ENCODE results near the gene DCUN1D1. TPM values are rescaled to one million over a fixed set of nuclear protein-coding genes. Genes with fewer than 3 reads are reported as not detected.

Gene DCUN1D1
- total and polyA plus RNA-seq, 8 donors, result 37.4 to 47.4 (median 41.0) TPM

DNA sequence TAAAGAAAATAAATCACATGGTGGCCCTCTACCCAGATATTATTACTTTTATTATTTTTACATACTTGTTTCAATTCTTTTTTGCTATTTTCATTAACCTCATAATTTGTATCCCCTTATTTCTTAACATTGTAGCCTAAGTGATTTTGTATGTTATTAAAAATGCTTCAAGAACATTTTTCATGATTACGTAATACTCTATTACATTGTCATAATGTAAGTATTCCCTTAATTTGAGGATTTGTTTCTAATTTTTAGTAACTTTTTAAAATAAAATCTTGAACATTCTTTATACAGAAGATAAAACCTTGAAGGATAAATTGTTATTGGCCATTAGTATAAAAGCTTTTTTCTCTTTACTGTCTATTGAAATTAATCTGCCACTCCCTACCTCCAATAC lies 89.0 kb downstream of the DCUN1D1 start:
- Histone ChIP-seq H3K4me1 (no peaks in the 10 kb centered on the region), H3K27me3 (no peaks in the 10 kb centered on the region), H3K4me3 (no peak overlapping the region), H3K36me3 (peaks cover 0 to 76% of the 10 kb centered on the region in 2 donors), H3K27ac (no peak overlapping the region), H3K9me3 (no peaks in the 10 kb centered on the region)
- no peak for DNase-seq
- intact Hi-C loops (cut with DNase I), result no loop called here
- TF ChIP-seq, protein P1, sequence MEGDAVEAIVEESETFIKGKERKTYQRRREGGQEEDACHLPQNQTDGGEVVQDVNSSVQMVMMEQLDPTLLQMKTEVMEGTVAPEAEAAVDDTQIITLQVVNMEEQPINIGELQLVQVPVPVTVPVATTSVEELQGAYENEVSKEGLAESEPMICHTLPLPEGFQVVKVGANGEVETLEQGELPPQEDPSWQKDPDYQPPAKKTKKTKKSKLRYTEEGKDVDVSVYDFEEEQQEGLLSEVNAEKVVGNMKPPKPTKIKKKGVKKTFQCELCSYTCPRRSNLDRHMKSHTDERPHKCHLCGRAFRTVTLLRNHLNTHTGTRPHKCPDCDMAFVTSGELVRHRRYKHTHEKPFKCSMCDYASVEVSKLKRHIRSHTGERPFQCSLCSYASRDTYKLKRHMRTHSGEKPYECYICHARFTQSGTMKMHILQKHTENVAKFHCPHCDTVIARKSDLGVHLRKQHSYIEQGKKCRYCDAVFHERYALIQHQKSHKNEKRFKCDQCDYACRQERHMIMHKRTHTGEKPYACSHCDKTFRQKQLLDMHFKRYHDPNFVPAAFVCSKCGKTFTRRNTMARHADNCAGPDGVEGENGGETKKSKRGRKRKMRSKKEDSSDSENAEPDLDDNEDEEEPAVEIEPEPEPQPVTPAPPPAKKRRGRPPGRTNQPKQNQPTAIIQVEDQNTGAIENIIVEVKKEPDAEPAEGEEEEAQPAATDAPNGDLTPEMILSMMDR (IDR thresholded peaks at IDR 0.05), result no peak
- no peak for ATAC-seq

DNA sequence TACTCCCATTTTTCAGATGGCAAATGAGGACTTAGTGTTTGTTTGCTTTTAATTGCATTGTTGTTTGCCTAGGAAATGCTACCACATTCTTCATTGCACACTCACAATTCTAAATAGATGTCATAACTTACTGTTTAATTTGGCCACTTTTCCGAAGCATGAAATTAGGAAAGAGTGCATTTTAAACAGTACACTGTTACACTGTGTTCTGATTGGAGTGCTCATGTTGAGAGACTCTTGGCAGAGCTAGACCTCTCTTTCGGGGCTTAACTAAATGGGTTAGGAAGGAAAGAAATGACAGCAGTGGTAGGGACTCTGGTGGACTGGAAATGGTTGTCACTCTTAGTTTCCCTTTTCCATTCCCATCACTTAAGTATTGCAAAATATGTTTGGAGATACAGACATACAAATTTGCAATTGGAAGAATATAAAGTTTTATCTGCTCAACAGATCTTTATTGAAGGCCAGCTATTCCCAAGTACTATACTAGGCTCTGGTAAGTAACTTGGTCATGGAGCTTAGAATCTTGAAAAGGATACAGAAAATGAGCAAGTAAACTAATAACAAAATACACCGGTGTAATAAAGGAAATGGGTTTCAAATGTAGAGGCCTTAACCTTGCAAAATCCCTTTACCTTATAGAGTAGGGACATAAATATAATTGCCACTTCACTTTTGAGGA lies 90.2 kb downstream of the DCUN1D1 start:
- no peak for DNase-seq
- peak; percentile 93 for ATAC-seq
- Histone ChIP-seq H3K36me3 (peaks cover 0 to 68% of the 10 kb centered on the region in 2 donors), H3K4me1 (no peaks in the 10 kb centered on the region), H3K4me3 (no peak overlapping the region), H3K27me3 (no peaks in the 10 kb centered on the region), H3K27ac (peak overlapping the region; percentile 2 to 20), H3K9me3 (no peaks in the 10 kb centered on the region)
- TF ChIP-seq, protein P1 (IDR thresholded peaks at IDR 0.05), result no peak
- intact Hi-C loops (cut with DNase I), result no loop called here

Other genes starting within 250 kb of the DCUN1D1 start
- gene ATP11B, start 187.0 kb downstream of the DCUN1D1 start, total RNA-seq, result 10 to 100 TPM; 72.9 to 85.0 TPM
- 10 to 100 TPM; 53.9 to 69.6 (median 59.1) TPM for gene ATP11B, start 187.0 kb downstream of the DCUN1D1 start, polyA plus RNA-seq (ENCODE audit: insufficient read length in 6 of 6)
- gene MCCC1, start 119.0 kb upstream of the DCUN1D1 start, total RNA-seq, result 10 to 100 TPM; 45.4 to 61.8 TPM
- 10 to 100 TPM; 47.0 to 54.7 (median 51.1) TPM for gene MCCC1, start 119.0 kb upstream of the DCUN1D1 start, polyA plus RNA-seq (ENCODE audit: insufficient read length in 6 of 6)
- gene LAMP3, start 182.2 kb upstream of the DCUN1D1 start, total RNA-seq, result 100 to 1,000 TPM; 201 to 243 TPM
- 10 to 100 TPM; 61.2 to 99.1 (median 90.0) TPM for gene LAMP3, start 182.2 kb upstream of the DCUN1D1 start, polyA plus RNA-seq (ENCODE audit: insufficient read length in 6 of 6)

Measured in left lung (tissue), 10 donors.